ENCODE data around the gene AKAP12.
"Not testable (repeated sequence)": the region's sequence is repeated elsewhere in the genome, so short reads cannot be mapped to it uniquely, and the experiment has no call there.

The AKAP12 gene

GRCh38 chr6:151315661-151316060 lies 75.9 kb downstream of the AKAP12 start:
- not testable (repeated sequence) for DNase-seq

GRCh38 chr6:151317103-151317994 lies 77.6 kb downstream of the AKAP12 start:
- DNase-seq: no peak

GRCh38 chr6:151317995-151318365 lies 78.2 kb downstream of the AKAP12 start:
- DNase-seq: no peak

DNA sequence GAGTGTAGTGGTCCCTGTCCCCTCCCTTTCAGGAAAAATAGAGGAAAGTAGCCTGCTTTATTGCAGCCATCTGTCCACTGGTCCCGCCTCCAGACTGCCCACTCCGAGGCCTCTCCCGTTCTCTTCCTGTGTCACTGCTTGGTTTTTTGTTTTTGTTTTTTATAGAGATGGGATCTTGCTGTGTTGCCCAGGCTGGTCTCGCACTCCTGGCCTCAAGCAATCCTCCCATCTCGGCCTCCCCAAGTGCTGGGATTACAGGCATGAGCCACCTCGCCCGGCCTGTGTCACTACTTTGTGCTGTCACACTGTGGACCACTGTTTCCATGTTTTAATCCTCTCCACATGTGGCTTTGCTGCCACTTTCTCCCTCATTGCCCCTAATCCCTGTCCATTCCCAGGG lies 80.4 kb downstream of the AKAP12 start:
- DNase-seq: no peak

DNA sequence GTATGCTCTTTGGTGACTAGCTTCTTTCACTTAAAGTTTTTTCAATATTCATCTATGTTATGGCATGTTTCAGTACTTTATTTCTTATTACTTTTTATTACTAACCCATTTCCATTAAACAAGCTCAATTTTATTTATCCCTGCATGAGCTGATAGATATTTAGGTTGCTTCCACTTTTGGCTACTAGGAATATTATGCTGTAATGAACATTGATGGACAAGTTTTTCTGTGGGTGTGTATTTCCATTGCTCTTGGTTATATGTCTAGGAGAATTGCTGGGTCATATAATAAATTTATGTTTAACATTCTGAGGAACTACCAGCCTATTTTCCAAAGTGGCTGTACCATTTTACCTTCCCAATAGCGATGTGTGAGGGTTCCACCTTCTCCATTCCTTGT lies 81.7 kb downstream of the AKAP12 start:
- no peak for DNase-seq

GRCh38 chr6:151322570-151322969 lies 82.8 kb downstream of the AKAP12 start:
- no peak for DNase-seq

GRCh38 chr6:151323791-151324487 lies 84.2 kb downstream of the AKAP12 start:
- DNase-seq: peak; percentile 78

DNA sequence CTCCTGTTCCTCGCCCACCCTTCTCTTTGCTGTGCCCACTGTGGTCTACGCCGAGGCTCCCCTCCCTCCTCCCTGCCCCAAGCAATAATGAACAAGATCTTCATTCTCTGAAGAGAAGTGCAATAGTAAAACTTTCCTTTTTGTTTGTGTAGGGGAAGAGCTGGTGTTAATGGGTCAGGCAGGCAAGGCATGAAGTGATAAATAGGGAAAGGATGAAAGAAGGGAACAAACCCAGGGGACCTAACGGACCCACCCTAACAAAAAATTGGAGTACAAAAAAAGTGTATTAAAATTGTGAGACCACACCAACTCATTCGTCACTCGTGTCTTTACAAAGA lies 84.7 kb downstream of the AKAP12 start:
- DNase-seq: no peak

- peak; percentile 74 for DNase-seq
Observed at GRCh38 chr6:151325075-151326050, 85.6 kb downstream of the AKAP12 start.

DNA sequence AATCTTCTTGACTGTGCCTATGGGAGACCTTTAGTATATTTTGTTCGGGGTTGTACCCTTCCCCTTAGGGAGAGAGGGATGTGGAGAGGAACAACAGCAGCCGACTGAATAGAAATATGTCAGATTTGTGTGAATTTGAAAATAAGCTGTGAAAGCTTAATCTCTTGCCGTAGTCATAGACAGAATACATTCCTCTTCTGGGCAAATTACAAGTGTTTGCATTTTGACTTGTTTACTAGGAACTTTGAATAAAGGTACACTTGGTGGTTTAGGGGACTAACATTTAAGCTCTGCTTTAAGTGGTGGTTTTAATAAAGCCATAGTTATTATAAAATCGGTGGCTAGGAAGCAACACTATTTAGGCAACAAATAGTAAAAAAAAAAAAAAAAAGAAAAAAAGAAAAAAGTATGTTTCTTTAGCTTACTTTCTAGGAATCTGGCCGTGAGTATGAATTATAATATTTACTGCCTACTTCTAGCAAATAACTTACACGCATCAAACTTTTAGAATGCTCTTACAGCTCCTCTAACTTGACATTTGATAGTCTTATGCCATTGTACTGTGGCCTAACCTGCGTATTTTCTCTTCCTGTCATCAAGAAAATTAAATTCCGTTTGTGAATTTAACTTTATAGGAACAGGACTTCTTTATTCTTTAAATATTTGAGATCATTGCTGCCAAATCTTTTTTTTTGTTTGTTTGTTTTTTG lies 86.5 kb downstream of the AKAP12 start:
- no peak for DNase-seq

DNA sequence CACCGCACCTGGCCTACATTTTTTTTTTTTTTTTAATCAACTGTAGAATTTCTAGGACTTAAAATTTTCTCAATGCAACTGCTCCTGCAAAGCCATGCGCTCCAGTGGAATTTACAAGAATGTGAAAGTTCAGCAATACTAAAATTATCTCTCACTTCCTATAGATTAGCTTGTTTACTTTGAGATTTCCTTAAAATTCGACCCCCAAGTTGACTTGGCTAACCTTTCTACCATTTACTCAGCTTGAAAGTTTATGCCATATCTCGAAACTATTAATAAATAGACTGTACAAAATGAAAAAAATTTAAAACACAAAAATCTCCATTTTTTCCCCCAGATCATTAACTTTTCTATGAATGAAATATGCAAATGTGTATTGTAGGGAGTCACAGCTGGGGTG lies 87.3 kb downstream of the AKAP12 start:
- DNase-seq: no peak

GRCh38 chr6:151330130-151330696 lies 90.4 kb downstream of the AKAP12 start:
- DNase-seq: no peak

GRCh38 chr6:151335930-151336329 lies 96.2 kb downstream of the AKAP12 start:
- no peak for DNase-seq

GRCh38 chr6:151338651-151339200 lies 99.0 kb downstream of the AKAP12 start:
- no peak for DNase-seq

DNA sequence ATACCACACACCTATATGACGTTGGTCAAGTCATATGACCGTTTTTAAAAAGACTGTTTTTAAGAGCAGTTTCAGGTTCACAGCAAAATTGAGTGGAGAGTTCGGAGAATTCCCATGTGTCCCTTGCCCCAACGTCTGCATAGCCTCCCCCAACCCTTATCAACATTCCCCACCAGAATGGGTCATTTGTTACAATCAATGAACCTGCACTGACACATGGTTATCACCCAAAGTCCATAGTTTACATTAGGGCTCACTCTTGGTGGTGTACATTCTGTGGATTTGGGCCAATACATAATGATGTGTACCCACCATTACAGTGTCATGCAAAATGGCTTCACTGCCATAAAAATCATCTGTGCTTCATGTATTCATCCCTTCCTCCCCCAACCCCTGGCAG lies 99.6 kb downstream of the AKAP12 start:
- DNase-seq: no peak

DNA sequence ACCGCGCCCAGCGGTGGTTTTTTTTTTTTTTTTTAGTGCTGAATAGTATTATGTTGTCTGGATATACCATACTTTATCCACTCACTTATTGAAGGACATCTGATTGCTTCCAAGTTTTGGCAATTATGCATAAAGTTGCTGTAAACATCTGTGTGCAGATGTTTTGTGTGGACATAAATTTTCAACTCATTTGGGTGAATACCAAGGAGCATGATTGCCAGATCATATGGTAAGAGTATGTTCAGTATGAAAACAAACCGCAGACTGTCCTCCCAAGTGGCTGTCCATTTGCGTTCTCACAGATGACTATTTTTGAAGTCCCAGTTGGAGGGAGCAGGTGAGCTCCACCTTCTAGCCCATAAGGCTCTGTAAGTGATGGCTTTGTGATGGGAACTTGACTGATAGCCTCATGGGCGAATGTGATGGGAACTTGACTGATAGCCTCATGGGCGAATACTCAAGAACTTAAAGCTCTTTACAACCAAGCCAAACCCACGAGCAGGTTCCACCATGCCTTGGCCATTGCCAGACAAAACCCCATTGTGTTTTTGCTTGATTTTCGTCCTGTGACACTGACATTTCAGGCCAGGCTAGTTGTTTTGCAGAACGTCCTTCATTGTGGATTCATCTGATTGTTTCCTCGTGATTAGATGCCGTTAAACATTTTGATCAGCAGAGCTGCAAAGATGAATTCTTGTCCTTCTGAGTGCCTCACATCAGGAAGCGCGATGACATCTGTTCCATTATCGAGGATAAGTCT lies 100.6 kb downstream of the AKAP12 start:
- DNase-seq: no peak

DNA sequence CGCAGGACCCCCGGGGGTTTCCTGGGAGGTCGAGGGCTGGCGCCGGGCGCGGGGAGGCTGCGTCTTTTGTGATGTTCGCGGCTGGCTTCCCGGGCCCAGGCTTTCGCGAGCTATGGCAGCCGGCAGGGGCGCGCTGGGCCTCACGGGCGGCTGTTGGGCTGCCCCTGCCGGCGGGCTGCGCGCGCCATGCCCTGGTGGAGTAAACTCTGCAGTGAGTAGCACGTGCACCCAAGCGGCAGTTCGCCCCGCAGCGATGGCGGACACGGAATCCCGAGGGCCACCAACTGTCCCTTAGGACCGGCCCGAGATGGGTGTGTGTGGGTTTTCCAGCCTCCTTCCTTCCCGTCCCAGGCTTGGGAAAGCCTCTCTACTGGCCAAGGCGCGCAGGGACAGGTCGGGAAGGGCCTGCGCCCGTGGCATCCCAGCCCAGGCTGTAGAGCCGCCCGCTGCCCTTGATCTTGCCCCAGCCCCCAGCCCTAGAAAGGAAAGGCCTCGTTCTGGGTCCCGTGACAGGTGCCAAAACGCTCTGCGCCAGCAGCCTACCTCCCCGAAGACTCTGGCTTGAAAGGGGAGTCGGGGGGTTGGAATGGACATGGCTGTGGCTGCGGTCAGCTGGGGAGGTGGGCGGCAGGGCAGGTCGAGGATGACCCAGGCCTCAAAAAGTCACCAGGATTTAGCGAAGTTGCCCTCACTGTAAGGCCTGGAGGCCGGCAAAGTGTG lies 101.9 kb downstream of the AKAP12 start:
- no peak for DNase-seq

DNA sequence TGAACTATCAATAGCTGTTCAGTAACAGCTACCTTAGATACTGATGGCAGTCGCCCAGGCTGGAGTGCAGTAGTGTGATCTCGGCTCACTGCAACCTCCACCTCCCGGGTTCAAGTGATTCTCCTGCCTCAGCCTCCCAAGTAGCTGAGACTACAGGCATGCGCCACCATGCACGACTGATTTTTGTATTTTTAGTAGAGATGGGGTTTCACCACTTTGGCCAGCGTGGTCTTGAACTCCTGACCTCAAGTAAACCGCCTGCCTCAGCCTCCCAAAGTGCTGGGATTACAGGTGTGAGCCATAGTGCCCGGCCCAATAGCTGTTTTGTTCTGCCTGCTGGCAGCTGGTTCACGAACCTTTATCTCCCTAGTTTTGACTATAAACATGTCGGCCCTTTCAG lies 103.0 kb downstream of the AKAP12 start:
- not testable (repeated sequence) for DNase-seq

DNA sequence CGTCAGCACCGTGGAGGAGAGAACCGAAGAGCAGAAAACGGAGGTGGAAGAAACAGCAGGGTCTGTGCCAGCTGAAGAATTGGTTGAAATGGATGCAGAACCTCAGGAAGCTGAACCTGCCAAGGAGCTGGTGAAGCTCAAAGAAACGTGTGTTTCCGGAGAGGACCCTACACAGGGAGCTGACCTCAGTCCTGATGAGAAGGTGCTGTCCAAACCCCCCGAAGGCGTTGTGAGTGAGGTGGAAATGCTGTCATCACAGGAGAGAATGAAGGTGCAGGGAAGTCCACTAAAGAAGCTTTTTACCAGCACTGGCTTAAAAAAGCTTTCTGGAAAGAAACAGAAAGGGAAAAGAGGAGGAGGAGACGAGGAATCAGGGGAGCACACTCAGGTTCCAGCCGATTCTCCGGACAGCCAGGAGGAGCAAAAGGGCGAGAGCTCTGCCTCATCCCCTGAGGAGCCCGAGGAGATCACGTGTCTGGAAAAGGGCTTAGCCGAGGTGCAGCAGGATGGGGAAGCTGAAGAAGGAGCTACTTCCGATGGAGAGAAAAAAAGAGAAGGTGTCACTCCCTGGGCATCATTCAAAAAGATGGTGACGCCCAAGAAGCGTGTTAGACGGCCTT lies 110.0 kb downstream of the AKAP12 start:
- peak; percentile 100 for DNase-seq

Measured in NCI-H1105 treated with DMSO at 0.1 percent for 48 hours (cell line).